NT2/D1 (cell line): ENCODE data around the gene MYLK.

Experiments
- SUZ12 ChIP-seq: IDR thresholded peaks from 2 replicates; pipeline ENCODE4 v1.6.1; 2011; ENCODE audit not compliant: insufficient read length, insufficient read depth; ENCODE audit errors: extremely low read depth
- YY1 ChIP-seq: IDR thresholded peaks from 2 replicates; pipeline ENCODE4 v1.6.1; 2011; ENCODE audit not compliant: insufficient read length, insufficient read depth
- ZNF274 ChIP-seq: IDR thresholded peaks from 2 replicates; pipeline ENCODE4 v1.6.1; 2011; ENCODE audit warnings: mild to moderate bottlenecking, low read depth, low read length

DNA sequence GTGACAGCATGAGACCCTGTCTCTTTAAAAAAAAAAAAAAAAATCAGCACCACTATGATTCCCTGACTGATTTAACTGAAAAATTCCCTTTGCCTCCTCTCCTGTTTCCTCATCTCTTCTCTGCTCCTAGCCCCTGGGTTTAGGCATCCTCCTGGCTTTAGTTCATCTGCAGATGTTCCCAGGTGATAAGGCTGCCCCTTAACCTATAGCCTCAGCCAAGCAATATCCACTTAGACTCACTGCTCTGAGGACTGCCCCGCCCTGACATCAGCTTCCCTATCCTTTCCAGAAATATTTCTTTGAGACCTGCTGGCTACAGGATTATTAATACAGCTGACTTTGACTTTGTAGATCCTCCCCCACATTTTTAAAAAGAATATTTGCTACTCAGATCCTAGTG lies 259.8 kb downstream of the MYLK start:
- TF ChIP-seq ZNF274 (no peak), YY1 (no peak), SUZ12 (no peak)
